TTC549 (cell line): ENCODE results near the gene SRC.

Experiments used
- FAIRE-seq: peaks from 2 replicates; lab custom pipeline; 2012; peaks lifted over from hg19 to GRCh38; lab: Jason Lieb, UNC

SRC gene

GRCh38 chr20:37414224-37415035, 68.5 kb downstream of the SRC start:
- FAIRE-seq = no peak

DNA sequence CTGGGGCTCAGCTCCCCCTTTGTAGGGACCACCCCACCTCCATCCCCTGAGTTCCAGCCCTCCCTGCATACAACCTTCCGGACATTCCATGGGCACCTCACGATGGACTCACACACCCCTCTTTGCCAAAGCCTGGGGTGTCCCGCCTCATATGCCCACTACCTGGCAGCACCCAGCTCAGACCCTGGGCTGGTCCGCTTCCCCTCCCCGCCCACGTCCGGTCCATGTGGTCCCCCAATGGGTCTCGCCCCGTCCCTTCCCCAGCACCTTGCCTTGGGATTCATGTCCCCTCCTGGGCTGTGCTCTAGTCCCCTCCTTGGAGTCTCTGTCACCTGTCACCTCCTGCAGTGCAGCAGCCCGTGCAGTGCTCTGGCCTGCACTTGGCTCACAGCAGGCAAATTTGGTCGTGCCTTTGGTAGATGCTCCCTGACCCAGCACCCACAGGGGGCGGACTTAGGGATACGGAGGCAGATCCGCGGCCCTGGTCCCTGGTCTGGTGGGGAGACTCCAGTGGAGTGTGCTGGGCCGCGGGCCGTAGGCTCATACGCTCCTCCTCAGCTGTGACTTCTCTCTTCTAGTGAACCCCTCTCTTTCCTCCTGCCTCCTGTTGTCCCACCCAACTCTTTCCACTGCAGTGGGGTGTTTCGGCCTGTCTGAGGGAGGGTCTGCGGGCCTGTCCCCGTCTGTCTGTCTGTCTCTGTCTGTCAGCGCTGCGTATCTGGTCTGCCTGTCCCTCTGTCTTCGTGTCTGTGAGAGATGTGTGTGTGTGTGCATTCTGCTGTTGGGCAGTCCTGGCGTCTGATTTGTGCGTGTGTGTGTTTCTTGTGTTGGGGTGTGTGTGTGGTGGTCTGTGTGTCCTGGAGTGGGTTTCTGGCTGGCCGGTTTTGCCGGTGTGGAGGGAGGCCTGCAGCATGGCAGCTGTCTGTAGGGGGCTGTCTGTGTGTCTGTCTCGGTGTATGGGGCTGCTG, 69.5 kb downstream of the SRC start:
- FAIRE-seq = no peak

GRCh38 chr20:37416100-37416847, 70.3 kb downstream of the SRC start:
- no peak for FAIRE-seq

DNA sequence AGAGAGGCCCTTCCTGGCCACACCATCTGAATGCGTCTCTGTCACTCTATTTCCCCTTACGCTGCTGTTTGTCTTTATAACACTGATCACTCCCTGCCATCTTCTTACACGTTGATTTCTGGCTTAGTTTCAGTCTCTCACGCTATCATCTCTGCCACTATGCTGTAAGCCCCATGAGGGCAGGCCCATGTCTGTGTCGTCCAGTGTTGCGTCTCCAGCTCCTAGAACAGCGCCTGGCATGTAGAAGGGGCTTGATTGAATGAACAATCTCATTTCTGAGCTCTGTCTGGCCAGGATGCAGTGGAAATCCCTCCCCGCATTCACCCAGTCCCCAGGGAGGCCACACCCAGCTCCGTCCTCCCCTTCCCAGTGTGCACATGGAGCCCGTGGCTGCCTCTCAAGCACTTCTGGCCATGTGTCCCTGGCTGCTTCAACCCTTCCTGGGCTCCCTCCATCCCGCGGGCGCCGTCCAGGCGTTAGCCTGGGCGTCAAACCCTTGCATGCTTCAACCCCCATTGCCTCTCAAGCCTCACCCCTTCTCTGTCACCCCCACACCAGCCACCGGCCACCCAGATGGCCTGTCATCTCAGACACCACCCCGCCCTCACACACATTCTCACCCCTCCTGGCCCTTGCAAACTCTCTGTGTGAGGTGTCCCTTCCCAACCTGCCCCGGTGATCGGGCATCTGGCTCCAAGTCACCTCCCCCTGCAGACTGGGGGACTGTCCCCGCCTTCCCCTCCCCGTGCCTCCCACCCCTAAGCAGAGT, 71.1 kb downstream of the SRC start:
- no peak for FAIRE-seq

DNA sequence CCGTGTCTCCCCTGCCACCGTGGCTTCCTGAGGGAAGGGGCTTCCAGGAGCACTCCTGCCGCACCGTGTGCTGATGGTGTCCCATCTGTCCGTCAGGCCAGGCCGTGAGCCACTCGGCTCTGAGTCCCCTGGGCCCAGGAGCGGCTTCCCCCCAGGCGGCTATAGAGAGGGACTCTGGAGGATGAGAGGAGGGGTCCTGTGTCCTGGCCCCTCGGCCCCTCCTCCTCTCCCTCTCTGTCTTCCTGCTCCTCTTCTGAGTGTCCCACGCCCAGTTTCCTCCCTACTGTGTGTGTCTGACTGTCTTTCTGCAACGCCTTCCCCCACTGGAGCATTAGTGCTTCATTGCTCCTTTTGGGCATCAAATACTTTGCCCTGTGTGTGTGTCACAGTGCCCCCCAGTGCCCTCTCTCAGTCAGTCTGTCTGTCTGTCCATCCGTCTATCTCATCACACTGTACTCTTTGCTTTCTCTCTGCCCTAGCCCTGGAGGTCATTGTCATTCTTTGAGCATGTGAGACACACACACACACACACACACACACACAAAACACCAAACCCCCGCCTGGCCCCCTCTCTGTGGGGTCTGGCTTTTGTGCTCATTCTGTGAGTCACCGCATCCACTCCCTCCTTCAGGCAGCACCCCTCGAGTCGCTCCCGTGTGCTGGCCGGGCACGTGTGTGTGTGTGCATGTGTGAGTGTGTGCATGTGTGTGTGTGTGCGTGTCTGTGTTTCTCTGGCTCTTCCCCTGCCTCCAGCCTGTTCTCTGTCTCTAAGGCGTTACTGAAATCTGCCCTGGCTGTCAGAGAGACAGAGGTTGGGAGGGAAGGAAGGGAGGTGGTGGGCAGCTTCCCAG, 71.9 kb downstream of the SRC start:
- FAIRE-seq = no peak

DNA sequence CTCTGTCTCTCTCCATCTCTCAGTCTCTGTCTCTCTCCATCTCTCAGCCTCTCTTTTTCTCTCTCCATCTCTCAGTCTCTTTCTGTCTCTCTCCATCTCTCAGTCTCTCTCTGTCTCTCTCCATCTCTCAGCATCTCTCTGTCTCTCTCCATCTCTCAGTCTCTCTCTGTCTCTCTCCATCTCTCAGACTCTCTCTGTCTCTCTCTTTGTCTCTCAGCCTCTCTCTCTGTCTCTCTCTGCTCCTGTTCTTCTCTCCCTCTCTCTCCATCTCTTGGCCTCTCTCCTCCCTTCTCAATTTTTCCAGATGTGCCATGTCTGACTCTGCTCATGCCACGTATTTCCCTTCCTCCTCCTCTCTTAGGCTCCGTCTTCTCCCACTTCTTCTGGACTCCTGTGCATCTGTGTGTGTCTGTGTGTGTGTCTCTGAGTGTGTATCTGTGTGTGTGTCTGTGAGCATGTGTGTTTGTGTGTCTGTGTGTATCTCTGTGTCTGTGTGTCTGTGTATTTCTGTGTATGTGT, 72.7 kb downstream of the SRC start:
- FAIRE-seq = no peak

GRCh38 chr20:37419307-37419706, 73.4 kb downstream of the SRC start:
- no peak for FAIRE-seq

DNA sequence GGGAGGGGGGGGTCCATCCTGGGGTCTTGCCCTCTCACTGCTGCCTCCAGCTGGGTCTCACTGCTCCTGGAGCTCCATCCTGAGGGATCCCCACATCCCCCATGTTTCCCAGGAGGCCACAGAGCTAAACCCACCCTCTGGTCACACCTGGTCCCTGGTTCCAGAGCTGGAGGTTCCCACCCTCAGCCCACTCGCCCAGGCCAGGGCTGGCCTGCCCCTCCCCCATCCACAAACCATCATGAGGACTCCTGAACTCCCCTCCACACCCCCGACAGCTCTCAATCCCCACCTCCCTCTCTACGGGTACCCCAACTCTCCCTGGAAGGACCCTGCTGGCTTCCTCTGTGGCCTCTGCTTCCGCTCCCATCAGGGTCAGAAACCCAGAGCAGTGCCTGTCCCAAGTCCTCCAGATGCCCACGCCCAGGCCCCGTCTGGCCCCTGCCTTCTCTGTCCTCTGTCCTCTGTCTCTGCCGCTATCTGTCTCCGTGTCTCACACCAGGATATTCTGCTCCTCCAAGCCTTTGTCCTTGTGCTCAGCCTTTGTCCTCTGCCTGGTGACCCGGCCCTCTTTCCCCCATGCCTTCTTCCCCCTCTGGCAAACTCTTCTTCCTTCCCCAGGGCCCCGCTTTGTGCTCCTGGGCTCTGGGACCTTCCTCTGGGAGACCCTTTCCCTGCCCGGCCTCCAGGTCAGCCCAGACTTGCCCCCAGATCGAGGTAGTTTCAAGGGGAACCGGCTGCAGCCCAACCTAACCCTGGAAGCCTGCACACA, 74.0 kb downstream of the SRC start:
- no peak for FAIRE-seq

DNA sequence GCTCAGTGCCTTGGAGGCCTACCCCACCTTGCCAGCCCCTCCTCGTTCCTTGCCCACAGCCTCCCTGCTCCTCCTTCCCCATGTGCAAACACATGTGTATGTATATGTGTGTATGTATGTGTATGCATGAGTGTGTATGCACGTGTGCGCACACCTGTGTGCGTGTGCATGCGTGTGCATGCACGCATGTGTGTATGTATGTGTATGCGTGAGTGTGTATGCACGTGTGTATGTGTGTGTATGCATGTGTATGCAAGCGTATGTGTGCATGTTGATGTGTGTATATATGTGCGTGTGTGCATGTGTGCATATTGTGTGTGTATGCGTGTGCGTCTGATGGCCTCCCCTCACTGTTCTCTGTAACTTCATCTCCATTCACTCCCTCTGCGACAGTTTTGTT, 74.7 kb downstream of the SRC start:
- no peak for FAIRE-seq

GRCh38 chr20:37421060-37421905, 75.3 kb downstream of the SRC start:
- no peak for FAIRE-seq

GRCh38 chr20:37421988-37422387, 76.0 kb downstream of the SRC start:
- no peak for FAIRE-seq

GRCh38 chr20:37422791-37423286, 76.9 kb downstream of the SRC start:
- FAIRE-seq = no peak

GRCh38 chr20:37423545-37423944, 77.6 kb downstream of the SRC start:
- no peak for FAIRE-seq

GRCh38 chr20:37424062-37424851, 78.3 kb downstream of the SRC start:
- no peak for FAIRE-seq

GRCh38 chr20:37425103-37425625, 79.2 kb downstream of the SRC start:
- FAIRE-seq = no peak

- FAIRE-seq = no peak
Observed at GRCh38 chr20:37426106-37426505, 80.2 kb downstream of the SRC start.

- no peak for FAIRE-seq
Observed at GRCh38 chr20:37426978-37427377, 81.0 kb downstream of the SRC start.

- no peak for FAIRE-seq
Observed at GRCh38 chr20:37430044-37430443, 84.1 kb downstream of the SRC start.
